22Rv1 (cell line): ENCODE data around the gene KCTD3.
A peak's percentile ranks its signal among the peaks of the same experiment; 100 is the strongest.

Experiments used
- CTCF ChIP-seq: fragments of 450-650 bp; IDR thresholded peaks from 2 replicates; pipeline ENCODE4 v1.5.1; 2017; ENCODE audit warnings: mild to moderate bottlenecking
- ZFX ChIP-seq: fragments of 450-650 bp; IDR thresholded peaks from 2 replicates; pipeline ENCODE4 v1.6.1; 2017; ENCODE audit warnings: antibody characterized with exemption, borderline replicate concordance

- TF ChIP-seq CTCF (peak; percentile 47), ZFX (no peak)
Measured at GRCh38 chr1:215526846-215527151, 40.3 kb upstream of the KCTD3 start.
